Measurements from ENCODE around the gene R3HCC1L. TPM values are rescaled to one million over a fixed set of nuclear protein-coding genes. Genes with fewer than 3 reads are reported as not detected.

R3HCC1L gene
- total RNA-seq, 1 donor from 2014 or later = 4.8 TPM

DNA sequence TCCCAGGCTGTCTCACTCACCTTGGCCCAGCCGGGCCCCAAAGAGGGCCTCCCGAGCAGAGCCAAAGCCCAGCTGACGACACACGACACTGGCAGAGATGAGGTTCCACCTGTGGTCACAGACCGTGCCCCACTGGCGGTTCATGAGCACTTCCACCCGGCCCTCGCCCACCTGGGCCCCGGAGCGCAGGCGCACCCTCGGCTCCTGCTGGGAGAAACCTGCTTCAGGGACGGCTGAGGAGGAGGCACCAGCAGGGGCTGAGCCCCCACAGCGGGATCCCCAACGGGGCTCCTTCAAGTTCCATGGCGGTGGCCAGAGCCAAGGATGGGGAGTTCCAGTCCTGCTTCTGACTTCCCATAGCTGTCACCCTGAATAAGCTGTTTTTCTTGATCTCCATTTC, 123.5 kb downstream of the R3HCC1L start:
- no peak for DNase-seq (ENCODE audit: low spot score)
- no peak for ATAC-seq

DNA sequence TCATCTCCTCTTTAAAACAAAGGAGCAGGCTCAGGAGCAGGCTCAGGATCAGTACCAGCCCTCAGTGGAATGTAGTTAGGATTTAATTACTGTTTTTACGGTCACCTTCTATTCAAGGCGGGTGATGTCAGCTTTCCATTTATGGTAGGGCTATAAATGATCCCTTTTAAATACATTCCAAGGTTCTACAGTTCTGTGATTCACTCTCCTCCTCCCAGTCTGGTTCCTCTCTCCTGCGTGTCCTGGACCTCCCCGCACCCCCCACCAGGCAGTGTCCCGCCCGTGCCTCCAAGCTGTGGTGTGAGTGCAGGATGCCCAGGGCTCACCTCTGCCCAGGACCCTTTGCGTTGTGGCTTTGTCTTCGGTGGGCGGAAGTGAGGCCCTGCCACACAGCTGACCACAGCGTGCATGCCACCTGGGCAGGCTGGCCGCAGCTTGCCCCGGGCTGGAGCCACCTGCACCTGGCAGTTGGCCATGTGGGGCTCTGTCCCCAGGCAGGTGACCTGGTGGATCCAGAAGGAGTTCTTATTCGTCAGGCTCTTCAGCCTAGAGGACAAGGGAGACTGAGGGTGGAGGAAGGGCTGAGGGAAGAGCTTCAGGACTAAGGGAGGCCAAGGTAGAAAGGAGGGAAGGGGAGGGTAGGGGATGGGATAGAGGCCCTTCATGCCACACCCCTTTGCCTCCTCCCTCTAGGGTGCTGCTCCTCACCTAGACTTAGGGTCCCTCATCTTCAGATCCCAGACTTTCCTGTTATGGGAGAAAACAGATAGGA, 124.4 kb downstream of the R3HCC1L start:
- ATAC-seq (no peak), DNase-seq (ENCODE audit: low spot score) (no peak)

DNA sequence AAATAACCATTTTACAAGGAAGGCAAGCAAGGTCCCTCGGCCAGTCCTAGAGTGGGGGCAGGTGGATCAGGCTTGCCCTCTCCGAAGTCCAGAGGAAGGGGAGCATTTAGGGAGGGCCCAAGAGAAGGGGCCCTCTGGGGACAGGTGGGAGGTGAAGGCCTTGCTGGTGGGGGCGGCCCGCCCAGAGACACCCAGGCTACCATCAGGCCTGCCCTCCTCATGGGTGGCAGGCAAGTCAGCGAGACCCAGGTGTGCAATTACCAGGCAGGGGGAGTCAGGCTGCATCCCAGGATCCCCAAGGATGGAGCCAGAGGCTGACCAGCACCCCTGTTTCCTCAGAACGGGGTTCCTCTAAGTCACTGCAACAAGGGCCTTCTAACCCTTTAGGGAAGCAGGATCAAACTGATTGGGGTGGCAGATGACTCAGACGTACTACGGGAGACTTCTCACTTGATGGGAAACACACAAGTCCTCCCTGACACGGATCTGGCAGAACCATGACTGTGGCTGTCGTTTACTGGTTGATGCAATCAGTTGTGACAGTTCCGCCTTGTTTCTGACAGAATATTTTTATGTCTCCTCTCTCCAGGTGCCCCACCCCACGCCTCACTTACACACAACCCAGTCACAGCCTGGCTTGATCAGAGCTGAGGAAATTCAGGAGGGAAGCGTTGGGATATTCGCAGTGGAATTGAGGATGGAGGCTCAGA, 125.3 kb downstream of the R3HCC1L start:
- no peak for ATAC-seq
- DNase-seq (ENCODE audit: low spot score) = no peak

DNA sequence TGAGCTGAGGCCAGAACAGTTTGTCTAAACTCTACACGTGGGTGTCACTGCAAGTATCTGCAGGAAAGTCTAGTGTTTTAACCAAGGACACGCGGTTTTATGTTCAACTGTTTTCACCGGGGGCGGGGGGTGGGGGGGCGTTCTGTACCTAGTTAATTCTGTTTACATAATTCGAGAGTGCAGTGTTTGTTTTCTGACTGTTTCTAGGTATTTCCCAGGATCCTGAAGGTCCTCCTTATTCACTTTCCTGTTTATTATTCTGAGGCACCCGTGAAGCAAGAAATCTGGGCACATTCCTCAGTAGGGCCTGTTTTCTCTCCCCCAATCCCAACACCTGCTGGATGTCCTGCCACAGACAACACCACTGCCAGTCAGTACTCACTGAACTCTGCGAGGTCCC, 125.9 kb downstream of the R3HCC1L start:
- ATAC-seq = no peak
- no peak for DNase-seq (ENCODE audit: low spot score)

DNA sequence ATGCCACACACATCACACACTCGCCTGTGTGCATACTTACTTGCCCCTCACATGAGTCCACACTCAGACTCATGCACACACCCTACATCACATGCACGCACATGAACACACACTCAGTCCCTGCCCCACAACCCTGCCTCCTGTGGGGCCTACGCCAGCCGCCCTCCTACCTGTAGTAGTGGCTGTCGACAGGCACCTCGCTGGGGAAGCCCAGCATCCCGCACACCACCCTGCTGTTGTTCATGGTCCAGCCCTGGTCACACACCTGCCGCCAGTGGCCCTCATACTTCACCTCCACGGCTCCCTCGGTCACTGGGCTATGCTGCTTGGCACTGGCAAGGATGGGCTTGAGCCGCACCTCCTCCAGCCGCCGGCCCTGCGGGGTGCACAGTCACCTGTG, 126.3 kb downstream of the R3HCC1L start:
- ATAC-seq (no peak), DNase-seq (ENCODE audit: low spot score) (no peak)

DNA sequence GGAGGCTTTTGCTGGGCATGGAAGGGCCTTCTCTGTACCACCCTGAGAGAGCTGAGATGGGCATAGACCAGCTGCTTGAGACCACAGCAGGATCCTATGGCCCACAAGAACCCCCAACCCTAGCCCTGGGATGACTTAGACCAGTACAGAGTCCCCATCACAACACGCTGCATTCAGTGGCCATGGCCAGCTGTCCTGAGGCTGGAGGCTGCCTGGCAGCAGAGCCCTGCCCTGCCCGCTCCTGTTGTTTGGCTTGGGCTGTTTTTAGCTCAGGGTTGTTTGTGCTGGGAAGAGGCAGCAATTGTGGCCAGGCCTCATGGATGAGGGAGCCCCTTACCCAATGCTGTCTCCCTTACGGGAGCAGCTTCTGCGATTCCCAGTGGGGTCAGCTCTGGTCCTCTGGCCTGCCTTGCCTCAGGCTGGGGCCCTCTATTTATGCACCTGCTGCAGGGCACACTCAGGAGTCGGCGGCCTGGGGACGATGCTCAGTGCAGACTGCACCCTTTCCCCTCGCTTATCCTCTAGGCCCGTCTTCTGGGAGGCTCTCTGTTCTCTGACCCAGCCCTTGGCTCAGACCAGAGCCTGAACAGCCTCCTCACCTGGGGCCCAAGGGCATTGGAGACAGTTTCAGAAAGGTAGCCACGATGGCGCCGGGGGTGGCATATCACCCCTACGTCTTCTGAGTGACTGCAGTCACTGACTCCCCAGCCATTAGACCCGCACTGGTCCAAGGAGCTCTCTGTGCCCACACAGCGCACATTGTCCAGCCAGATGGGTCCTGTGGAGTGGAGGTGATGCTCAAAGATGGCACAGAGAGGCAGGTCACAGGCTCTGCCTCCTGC, 127.2 kb downstream of the R3HCC1L start:
- no peak for ATAC-seq
- DNase-seq (ENCODE audit: low spot score) = no peak

DNA sequence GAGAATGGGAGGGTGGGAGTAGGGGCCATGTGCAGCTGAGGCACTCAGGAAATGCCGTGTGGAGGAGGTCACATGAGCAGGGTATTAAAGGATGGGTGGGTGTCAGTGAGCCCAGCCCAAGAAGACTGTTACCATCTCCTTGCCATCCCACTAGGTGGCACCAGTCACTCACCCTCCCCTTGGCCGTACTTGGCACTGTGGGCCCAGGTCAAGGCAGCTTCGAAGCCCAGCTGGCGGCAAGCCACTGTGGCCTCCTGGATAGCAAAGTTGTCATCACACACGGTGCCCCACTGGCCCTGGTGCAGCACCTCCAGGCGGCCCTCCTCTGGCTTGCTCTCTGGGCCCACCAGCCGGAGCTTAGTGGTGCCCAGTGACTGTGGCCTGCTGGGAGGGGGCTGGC, 128.1 kb downstream of the R3HCC1L start:
- peak; percentile 85 for ATAC-seq

DNA sequence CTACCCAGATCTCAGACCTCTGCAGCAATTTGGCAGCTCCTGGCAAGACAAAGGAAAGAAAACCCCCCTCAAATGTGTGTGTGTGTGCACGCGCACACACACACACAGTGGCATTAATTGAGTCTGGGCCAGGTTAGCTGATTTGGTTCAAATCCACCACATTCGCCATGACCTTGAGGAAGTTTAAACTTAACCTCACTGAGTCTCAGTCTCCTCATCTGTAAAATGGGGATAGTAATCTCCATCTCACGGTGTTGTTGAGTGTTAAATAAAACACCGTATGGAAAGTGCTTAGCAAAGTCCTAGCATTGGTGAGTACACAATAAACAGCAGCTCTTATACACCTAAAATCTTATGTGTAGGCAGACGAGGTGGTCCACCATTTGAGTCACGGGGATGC, 128.6 kb downstream of the R3HCC1L start:
- no peak for ATAC-seq

More for the DNA sequence above, 128.1 kb downstream of the R3HCC1L start:
- DNase-seq (ENCODE audit: low spot score) = peak; percentile 74

DNA sequence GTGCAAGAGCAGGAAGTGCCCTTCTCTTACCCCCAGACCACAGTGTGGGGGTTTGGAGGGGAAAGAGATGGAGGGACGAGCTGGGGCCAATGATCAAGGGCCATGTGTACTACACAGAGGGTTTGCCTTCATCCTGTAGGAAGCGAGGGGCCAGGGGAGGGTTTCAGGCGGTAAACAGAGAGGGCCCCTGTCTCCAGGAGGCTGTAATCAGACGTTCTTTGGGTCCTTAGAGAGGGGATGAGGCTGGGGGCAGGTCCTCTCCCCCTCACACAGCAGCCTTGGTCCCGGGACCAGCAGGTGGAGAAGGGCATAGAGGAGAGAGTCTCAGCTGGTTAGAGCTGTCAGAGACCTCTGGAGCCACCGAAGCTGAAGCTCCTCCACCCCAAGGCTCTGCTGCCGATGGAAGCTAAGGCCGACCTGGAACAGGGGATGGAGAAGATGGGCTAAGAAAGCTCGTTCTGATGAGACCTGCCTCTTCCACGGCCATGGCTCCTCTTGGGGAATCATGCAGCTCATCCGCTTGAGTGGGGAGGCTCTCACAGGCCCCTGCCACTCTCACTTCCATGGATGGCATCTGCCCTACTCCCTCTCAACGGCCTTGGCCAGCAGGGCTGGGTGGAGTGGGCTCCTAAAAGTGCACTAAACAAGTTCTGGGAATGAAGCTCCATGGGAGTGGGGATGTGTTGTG, 130.1 kb downstream of the R3HCC1L start:
- ATAC-seq = no peak
- DNase-seq (ENCODE audit: low spot score) = no peak

More for the DNA sequence above, 128.6 kb downstream of the R3HCC1L start:
- no peak for DNase-seq (ENCODE audit: low spot score)

DNA sequence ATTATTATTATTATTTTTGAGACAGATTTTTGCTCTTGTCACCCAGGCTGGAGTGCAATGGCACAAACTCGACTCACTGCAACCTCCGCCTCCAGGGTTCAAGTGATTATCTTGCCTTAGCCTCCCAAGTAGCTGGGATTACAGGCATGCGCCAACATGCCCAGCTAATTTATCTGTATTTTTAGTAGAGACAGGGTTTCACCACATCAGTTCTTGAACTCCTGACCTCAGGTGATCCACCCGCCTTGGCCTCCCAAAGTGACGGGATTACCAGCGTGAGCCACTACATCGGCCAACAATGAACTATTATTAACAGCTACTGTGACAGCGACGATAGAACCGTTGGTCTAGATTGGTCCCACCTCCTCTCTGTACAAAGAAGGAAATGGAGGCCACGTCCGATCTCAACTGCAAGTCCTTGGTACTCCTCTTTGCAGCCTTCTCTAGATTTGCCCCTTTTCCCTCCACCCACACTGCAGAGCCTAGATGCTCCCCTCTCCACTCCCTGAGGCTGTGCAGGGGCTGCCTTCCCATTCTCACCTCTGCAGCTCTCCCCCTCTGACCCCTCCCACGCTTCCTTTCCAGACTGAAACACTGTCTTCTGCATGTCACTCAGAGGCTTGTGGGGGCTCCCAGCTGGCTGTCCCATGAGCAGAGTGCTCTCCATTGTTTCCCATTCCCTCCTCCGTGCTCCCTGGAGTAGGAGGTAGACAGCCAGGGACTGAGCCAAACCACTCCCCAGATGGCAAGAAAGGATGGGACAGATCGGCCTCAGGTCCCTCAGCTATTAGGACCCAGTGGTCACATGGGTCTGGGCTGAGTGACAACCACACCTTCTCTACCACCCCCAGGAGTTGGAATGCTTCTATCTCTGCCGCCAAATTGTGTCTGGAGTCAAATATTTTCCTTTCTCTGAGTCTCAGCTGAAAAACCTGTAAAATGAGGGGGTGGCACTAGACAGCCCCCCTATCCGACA, 131.2 kb downstream of the R3HCC1L start:
- DNase-seq (ENCODE audit: low spot score) = no peak

DNA sequence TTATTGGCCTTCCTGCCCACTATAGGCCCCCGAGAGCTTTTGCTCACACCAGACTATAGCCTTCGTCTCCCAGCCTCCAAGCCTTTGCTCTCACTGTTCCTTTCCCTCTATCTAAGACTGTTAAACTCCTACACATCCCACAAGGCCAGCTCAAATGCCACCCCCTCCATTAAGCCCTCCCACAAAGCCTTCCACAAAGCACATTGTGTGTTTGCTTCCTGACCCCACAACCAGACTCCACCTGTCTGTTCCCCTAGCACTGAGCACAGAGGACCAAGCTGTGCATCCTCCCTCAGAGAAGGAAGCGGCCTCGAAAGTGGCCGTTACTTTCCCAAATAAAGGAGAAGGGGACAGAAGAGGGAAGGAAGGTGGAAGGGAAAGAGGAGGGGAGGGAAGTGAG, 132.2 kb downstream of the R3HCC1L start:
- ATAC-seq (no peak), DNase-seq (ENCODE audit: low spot score) (no peak)

More for the DNA sequence above, 131.2 kb downstream of the R3HCC1L start:
- ATAC-seq = no peak

DNA sequence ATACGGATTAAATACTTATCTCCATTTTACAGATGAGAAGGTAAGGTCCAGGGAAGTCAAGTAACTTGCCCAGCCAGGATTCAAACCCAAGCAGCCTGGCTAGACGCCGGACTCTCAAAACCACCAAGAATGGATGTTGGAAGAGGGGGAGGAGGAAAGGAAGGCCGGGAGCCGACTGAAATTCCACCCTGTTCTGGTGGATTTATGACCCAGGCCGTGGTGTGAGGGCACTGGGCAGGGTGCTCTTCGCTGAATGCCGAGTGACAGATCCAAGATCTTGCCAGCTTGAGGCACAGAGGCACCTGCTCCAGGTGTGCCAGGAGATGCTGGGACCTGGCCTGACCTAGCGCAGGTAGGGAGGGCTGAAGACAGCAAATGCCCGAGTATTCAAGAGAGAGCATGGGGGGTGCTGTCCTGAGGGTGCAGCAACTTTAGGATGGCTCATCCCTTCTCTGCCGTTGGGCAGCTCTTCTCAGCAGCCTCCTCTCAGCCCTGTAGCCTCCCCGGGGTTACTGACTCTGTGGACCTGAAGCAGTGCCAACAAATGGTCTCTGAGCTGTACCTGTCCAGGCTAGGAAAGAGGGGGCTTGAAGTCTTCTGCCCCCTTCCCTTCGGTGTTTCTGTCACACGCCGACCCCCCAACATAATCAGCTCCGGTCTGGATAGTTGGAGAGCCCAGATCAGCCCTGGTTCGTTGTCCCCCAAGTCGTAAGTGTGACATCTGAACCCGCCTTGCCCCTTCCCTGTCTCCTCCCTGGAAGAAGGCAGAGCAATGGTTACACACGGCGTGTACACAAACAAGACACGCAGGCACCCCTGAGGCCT, 132.8 kb downstream of the R3HCC1L start:
- ATAC-seq = peak; percentile 23
- DNase-seq (ENCODE audit: low spot score) = no peak

DNA sequence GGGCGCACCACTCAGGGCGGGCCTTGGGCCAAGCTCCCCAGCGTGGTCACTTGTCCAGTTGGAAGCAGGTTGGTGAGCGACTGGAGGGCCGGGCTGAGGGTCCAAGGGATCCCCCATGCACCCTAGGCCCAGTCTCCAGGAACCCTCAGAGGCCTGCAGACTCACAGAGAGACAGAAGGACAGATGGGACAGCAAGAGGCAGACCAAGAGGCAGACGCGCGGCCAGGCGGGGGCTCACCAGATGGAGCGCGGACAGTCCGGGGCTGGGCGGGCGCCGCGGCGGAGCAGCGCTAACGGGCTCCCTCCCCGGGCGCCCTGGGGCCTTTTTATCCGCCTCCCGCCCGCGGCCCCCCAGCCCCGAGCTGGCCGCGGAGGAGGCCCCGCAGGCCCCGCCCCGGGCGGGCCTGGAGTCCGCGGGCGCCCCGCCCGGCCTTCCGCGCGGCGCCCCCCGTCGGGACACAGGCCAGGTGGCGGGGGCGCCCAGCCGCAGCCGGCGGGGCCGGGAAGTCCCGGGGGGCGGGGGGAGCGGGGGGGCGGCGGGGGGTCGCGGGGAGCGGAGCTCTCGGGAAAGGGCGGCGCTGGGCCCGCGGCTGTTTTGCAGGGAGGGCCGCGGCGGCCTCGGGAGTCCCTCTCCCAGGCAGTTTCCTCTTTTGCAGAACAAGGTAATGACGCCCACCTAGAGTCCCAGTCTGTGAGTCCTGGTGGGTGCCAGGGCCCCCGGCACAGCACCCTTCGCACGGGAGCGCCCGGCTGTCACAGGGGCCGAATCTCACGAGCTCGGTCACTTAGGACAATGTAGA, 133.6 kb downstream of the R3HCC1L start, which contains the start of gene LOXL4:
Gene LOXL4 (minus strand): TSS at position 301 of the 800 bp plus-strand sequence. CDS start 5,175 bp downstream, outside the sequence.
- DNase-seq (ENCODE audit: low spot score) = no peak
- ATAC-seq = peak; percentile 52

DNA sequence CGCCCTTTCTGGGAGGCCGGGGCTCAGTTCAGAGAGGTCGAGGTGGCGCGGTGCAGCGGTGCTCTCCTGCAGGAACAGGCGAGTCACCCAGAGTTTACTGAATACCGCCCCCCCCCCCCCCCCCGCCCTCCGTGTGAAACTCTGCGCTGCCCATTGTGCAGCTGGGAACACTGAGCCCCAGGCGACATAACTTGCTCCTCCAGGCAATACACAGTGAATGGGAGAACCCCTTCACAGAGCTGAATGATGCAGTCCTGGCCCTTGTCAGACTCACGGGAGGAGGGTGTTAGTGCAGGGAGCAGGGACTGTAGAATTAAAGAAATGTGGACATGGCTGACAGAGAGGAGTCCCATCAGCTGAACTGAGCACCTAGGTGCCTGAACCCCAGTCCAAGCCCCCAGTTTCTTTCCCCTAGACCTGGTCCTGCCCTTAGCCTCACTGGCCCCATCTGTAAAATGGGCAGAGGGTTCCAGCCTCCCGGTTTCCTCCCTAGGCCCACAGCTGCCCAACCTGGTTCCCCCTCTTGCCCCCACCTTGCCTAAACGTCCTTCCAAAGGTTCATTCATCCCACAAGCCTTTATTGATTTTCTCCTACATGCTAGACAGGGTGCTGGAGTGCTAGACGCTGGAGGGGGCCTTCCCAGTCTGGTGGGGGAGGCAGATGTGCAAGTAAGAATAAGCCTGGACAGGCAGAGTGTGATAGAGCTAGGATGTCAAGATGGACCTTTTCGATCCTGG, 134.4 kb downstream of the R3HCC1L start:
- DNase-seq (ENCODE audit: low spot score) (no peak), ATAC-seq (peak; percentile 4)

DNA sequence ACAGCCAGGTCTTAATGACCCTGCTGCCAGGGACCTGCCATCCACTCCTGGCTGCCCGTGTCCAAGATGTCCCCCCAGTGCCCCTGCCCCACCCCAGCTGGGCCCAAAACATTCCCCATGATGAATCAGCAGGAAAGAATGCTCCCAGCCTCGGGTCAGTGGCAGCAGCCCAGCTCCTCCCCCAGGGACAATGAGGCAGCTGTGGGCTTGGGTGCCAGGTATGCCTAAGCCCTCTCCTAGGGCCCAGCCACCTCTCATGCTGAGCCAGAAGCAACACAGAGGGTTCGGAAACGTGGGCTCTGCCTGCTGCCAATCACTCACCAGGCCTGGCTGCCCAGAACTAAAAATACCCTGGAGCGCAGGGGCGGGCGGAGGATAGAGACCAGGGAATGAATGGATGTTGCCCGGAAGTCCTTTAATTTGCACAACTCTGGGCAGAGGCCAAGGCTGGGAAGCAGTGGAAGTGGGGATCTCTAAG, 135.0 kb downstream of the R3HCC1L start:
- no peak for DNase-seq (ENCODE audit: low spot score)
- ATAC-seq = peak; percentile 45

DNA sequence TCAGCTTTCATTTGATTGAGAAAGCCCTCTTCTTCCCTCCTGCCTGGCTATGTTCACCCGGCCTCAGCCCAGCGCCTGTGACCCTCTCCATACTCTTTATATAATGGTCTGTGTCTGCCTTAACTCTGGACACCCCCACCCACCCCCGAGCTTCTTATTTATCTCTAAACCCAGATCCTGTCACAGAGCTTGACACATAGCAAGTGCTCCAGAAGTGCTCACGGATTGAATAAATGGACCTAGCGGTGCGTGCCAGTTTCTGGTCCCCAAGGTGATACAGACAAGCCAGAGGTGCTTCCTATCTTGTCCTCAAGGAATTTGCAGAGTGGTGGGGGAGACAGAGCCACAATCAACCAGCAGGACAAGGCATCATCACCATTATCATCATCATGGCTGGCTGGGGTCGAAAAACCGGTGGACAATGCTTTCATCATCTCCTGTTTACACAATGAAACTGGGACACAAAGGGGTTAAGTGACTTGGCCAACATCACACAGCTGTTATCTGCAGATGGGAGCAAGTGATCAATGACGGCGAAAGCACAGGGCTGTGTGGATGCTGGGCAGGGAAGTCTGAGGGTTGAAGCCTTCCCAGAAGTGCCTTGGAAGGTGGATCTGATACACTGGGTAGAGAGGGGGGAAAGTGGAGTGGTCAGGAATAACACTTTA, 135.8 kb downstream of the R3HCC1L start:
- DNase-seq (ENCODE audit: low spot score) (no peak), ATAC-seq (peak; percentile 11)

Measured in left lobe of liver (tissue), 2 donors.